ENCODE measurements around the gene MARCHF4.
A peak's percentile ranks its signal among the peaks of the same experiment; 100 is the strongest.

Gene MARCHF4, protein sequence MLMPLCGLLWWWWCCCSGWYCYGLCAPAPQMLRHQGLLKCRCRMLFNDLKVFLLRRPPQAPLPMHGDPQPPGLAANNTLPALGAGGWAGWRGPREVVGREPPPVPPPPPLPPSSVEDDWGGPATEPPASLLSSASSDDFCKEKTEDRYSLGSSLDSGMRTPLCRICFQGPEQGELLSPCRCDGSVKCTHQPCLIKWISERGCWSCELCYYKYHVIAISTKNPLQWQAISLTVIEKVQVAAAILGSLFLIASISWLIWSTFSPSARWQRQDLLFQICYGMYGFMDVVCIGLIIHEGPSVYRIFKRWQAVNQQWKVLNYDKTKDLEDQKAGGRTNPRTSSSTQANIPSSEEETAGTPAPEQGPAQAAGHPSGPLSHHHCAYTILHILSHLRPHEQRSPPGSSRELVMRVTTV

DNA sequence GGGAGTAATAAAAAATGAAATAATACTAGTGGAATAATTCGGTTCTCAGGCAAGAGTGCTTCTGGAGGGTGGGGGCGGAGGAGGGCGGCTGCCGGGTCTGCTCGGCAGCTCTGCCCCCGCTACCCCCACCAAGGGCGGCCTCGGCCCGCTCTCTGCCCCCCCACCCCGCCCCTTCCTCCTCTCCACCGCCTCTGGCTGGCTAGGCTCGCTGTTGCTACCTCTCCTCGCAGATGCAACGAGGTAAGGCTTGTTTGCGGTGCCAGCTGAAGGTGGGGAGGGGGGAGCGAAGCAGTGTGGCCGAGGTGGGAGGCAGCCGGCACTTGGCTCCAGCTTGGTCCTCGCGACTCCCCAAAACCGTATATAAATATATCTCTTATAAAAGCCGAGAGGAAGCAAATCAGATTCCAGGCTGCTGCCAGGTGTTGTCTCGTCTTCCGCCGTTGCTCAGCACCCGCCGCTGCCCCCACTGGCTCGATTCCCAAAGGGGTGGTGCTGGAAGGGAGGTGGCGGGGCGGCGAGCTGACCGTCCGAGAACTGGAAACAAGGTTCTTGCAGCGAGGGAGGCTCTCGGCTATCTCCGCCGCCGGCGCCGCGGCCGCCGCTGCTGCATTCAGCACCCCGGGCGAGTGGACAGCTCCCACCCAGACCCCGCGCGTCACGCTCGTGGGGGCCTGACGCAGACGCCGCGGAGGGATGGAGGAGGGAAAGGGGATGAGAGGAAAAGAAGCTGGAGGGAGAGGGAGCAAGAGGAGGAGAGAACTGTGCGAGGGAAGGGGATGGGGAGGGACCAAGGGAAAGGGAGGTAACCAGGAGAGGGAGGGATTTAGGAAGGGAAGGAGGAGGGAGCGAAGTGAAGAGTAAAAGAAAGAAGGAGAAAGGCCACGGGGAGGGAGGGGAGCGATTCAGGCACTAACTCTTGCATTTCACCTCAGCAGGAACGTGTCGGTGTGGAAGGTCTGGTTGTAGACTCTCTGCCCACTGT lies at the start of gene MARCHF4:
MARCHF4 (minus strand) TSS at position 763 of the 982 bp plus-strand sequence. CDS start 2,223 bp downstream, outside the sequence.
- DNase-seq (ENCODE audit: low read depth), result peak; percentile 48

DNA sequence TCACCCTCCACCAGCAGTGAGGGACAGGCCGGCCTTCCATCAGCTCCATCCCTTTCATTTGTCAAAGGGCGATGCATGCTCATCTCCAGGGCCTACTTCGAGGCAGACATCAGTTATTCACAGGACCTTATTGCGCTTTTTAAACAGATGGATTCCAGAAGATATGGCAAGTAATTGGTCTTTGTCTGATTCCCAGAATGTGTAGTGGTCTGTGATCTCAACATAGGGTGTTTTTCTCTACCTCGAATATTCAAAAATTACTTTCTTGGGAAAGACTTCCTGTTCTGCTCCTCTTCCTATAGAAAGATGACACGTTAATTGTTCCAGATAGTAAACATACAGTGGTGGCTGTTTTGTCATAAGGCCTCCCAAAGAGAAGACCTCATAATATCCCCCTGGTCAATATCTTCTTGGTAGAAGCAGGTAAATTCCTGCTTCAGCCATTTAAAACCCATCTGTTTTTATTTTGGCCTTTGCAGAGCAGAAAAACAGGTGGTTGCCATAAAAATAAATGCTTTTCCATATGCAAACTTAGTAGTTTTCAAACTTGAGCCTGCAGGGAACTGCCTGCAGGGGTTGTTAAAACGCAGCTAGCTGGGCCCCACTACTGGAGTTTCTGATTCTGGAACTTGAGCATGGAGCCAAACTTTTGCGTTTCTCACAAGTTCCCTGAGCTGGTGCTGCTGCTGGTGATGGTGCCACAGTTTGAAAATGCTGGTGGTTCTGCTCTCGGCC lies 48.3 kb upstream of the MARCHF4 start:
- DNase-seq (ENCODE audit: low read depth), result no peak

DNA sequence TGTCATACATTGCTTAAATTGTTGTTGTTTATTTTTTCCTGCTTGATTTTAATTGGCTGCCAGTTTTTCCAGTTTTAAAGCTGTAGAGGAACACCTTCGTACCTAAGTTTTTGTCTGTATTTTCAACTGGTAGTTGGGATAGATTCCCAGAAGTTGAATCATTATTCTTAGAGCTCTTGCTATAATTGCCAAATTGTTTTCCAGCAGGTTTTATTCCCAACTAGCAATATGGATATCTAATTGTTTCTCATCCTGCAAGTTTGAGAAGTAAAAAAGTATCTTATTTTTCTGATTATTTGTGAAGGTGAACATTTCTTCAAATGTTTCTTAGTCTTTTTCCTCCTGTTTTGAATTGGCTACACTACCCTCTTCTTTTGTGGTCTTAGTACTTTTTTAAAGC lies 46.7 kb upstream of the MARCHF4 start:
- DNase-seq (ENCODE audit: low read depth), result no peak

DNA sequence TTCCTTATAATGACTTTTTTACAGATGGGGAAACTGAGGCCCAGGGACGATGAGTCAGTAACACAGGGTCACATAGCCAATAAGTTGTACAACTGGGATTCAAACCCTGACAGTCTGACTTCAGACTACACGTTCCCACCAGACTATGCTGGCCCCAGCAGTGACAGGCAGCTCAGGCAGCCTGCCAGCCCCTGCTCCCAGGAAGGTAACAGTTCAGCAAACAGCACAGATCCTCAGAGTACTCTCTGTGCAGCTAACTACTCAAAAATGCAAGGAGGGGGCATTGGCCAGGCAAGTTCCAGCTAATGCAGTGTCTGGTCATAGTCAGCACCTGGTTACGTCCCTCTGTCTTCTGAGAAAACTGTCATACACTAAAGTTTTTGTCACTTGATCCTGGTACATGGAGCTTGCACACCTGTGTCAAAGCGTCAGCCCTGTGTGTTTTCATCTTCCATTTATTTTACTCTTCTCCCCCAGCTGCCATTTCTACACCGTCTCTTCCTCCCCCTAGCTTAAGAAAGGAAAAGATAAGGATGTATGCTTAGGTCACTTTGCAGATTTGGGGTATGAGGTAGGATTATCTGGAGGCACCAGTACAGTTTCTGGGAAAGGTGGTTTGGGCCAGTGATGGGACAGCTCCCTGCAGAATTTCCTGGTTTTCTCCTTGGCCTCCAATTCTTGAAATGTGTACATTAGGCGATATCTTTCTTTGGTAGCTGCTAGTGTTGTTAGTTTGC lies 44.5 kb upstream of the MARCHF4 start:
- DNase-seq (ENCODE audit: low read depth), result no peak

DNA sequence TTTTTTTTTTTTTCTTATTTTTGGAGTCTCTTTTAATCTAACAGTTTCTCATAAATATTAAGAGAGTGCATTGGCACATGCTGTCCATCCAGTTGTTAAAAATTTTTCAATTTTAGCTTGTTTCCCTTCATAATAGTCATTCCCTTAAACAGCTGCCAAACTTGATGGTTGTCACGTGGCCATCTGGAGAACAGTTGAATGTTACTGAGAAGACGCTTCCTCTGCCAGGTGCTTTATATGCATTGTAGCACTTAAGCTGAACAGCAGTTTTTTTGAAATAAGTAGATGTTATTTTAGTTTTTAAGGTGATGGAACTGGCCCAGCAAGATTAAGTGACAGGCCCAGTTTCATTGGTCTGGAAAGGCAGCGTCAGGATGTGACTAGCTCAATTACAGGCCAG lies 43.3 kb upstream of the MARCHF4 start:
- no peak for DNase-seq (ENCODE audit: low read depth)

DNA sequence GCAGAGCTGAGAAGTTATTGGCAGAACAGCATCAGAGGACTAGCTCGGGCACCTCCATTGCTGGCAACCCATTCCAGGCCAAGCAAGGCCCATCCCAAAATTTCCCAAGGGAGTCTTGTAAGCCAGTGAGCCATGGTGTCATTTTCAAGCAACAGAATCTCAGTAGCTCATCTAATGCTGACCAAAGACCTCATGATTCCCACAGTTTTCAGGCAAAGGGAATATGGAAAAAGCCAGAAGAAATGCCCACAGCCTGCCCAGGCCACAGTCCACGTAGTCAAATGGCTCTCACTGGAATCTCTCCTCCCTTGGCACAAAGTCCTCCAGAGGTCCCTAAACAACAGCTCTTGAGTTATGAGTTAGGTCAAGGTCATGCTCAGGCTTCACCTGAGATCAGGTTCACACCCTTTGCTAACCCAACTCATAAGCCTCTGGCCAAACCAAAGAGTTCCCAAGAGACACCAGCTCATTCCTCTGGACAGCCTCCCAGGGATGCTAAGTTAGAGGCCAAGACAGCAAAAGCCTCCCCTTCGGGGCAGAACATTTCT lies 42.6 kb upstream of the MARCHF4 start:
- DNase-seq (ENCODE audit: low read depth), result no peak

DNA sequence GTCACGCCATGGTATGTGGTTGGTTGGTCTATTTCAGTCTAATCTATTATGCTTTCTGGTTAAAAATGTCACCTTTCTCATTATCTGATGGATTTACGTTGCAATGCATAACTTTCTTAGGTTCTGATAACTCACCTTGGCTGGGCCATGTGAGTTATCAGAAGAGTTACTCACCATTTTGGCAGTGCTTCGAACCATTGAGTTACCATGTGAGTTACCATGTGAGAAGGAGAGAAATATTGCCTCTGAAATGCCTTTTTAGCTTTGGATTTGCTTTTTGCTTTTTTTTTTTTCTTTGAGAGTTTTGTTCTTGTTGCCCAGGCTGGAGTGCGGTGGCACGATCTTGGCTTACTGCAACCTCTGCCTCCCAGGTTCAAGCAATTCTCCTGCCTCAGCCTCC lies 41.6 kb upstream of the MARCHF4 start:
- DNase-seq (ENCODE audit: low read depth), result no peak

DNA sequence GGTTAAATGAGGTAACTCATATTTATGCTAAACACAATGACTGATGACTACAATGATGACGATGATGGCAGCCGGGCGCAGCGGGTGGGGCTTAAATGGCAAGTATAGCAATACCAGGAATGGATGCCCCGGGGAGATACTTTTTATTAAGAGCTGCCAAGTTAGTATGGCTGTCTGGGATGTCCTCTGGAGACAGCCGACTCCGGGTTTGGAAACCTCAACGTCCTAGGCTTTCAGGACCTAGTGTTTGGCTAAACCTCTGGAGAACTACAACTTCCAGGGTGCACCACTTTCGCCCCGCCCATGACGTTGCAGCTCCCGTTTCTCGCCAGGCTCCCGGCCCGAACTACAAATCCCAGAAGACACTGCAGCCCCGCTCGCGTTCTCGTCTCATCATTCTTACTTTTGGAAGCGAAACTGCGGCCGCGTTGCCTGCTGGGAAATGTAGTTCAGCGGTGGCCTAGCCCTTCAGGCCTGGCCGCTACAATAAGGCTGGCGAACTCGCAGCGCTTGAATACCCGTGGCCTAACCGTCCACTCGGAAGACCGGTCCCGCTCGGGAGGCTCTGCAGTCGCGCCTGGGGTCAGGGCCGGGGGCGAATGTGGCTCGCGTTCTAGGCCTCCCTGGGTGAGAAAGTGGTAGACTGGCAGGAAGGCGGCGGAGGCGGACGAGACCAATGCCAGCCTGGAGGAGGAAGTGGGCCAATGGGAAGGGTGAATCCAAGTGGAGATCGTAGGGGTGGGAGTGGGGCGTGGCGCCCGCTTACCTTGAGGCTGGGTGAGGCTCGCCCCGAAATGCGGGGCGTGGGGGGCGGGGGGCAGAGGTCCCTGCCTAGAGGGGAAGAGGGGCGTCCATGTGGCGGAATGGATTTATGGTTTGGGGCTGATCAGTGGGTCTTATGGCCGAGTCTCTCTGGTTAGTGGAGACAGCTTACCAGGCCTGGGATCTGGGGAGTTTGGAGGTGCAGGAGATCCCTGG lies 40.0 kb upstream of the MARCHF4 start, which contains the start of gene SMARCAL1:
SMARCAL1 (plus strand) TSS at position 463 of the 978 bp plus-strand sequence. CDS start 2,221 bp downstream, outside the sequence.
- DNase-seq (ENCODE audit: low read depth), result peak; percentile 99

DNA sequence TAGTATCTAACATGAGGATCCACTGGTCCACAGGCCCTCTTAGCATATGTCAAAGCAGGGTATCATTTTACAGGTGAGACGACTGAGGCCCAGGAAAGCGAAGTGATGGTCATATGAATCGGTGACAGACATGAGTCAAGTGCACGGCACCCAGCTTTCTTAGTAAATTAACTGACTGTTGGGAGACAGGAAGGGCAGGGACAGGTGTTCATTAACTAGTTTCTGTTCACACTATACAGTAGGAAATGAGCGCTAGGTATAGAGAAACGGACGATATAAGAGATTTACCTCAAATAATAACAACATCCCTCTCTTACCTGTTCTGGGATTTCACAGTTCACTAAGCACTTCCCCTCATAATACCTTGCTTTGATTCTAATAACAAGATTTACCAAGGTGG lies 38.3 kb upstream of the MARCHF4 start:
- no peak for DNase-seq (ENCODE audit: low read depth)

DNA sequence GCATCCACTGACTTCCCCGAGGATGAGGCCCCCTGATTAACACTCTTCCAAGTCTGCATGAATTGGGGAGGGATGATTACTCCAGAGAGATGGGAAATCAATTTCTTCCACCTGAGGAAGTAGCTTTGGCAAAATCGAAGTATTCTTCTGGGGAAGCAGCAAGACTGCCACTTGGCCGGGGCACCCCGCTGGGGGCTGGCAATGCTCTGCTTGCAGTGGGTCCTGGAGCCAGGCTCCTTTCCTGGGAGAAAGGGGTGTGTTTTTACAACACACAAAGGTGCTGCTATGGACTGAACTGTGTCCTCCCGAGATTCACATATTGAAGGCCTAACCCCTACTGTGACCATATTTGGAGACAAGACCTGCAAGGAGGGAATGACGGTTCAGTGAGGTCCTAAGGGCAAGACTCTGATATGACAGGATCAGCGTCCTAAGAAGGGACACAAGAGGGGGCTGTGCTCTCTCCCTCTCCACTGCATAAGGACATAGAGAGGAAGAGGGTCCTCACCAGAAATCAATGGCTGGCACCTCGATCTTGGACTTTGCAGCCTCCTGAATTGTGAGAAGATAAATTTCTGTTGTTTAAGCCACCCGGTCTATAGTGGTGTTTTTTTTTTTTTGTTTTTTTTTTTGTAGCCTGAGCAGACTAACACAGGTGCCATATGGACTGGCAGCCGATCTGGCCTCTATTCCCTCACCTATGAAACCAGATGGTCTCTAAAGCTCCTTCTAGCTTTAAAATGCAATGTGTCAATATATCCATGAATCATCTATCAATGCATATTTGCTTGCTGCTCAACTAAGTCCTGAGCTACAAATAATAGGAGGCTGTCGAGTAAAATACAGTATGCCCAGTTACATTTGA lies 36.4 kb upstream of the MARCHF4 start:
- DNase-seq (ENCODE audit: low read depth), result no peak

DNA sequence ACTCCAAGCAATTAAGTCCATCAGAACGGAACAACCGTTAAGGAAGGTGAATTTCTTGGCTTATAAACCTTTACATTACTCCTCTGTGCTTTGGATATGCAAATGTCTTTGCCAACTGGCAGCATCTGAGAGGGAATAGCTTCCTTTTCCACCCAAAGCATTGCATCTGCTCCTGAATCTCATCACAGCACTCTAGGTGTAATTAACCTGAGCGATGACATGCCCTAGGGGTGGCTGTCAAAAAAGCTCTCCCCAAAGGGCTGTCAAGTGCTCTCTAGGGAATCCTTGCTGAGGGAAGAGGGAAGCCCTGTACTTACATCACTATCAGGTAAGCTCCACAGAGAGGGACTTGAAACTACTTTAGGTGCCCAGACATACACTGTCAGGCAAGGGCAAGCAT lies 34.5 kb upstream of the MARCHF4 start:
- no peak for DNase-seq (ENCODE audit: low read depth)

DNA sequence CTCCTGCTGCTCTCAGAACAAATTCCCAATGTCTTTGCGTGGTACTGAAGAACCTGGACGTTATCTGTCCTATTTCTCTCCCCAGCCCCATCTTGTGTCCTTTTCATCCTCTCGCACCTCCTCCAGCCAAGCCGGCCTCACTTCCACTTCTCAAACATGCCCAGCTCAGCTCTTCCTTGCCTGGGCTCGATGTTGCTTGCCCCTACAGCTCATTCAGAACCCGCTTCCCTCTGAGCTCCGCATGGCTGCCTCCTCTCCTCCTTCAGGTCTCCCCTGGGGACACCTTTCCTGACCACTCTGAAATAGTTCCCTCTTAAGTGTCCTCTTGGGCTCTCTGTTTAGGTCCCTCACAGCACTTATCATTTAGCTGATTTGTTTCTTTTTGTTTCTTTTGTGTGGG lies 33.3 kb upstream of the MARCHF4 start:
- no peak for DNase-seq (ENCODE audit: low read depth)

DNA sequence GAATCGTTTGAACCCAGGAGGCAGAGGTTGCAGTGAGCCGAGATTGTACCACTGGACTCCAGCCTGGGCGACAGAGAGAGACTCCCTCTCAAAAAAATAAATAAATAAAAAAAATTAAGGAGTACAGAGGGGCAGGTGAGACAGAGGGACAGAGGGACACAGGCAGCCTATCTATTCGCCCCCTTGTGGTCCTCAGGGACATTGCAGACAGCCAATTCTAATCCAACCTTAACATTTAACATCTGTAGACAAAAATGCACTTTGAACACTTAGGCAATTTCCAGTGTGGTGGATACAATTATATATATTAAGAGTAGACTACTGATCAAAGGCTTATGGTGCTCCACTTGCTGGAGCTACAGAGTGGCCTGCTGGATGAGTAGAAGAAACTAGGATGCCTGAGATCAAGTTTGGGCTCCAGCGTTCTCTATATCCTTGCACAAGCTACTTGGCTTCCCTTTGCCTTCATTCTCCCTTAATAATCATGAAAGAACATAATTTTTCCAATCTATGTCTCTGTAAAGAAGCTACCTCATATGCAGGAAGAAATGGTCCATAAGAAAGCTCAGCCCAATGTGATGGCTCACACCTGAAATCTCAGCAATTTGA lies 31.8 kb upstream of the MARCHF4 start:
- DNase-seq (ENCODE audit: low read depth), result peak; percentile 33

DNA sequence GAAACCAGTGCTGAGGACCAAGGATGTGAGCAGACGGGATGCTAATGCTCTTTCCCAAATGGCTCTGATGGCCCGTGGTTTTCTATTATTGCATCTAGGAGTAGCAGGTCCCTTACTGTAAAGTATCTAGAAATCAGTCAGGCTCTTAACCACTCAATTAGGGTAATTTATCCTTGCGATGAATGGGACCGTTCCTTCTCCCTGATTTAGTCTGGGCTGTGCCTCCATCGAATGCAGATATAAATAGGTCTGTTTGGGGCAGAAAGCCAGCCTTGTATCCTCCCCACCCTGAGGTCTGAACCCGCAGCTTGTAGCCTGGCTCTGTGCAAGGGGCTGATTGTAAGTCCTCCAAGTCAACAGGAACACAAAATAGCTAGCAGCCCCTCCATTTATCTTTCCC lies 30.5 kb upstream of the MARCHF4 start:
- no peak for DNase-seq (ENCODE audit: low read depth)

DNA sequence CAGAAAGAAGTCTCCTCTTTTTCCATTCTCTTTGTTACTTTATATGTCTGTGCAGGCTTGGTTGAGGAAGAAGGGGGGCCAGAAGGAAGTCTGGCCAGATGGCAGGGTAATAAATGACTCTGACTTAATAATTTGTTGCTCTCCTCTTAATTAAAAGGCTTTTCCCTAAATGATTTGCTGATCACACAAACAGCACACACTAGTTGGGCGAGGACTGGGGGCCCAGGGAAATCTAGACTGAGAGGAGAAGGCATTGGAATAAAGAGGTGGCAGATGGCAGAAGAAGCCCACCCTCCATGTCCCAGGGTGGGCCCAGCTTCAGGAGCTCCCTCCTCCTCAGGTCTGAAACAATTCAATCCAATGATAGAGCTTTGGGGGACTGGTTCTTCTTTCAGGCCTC lies 27.3 kb upstream of the MARCHF4 start:
- no peak for DNase-seq (ENCODE audit: low read depth)

DNA sequence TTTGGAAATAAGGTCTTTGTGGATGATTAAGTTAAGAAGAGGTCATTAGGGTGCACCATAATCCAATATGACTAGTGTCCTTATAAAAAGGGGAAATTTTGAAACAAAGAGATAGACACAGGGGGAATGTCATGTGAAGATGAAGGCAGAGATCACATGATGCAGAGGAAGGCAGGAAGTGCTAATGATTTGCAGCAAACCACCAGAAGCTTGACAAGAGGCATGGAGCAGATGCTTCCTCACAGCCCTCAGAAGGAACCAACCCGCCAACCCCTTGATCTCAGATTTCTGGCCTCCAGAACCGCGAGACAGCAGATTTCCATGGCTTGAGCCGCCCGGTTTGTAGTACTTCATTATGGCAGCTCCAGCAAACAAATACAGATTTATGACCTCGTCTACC lies 22.6 kb upstream of the MARCHF4 start:
- no peak for DNase-seq (ENCODE audit: low read depth)

DNA sequence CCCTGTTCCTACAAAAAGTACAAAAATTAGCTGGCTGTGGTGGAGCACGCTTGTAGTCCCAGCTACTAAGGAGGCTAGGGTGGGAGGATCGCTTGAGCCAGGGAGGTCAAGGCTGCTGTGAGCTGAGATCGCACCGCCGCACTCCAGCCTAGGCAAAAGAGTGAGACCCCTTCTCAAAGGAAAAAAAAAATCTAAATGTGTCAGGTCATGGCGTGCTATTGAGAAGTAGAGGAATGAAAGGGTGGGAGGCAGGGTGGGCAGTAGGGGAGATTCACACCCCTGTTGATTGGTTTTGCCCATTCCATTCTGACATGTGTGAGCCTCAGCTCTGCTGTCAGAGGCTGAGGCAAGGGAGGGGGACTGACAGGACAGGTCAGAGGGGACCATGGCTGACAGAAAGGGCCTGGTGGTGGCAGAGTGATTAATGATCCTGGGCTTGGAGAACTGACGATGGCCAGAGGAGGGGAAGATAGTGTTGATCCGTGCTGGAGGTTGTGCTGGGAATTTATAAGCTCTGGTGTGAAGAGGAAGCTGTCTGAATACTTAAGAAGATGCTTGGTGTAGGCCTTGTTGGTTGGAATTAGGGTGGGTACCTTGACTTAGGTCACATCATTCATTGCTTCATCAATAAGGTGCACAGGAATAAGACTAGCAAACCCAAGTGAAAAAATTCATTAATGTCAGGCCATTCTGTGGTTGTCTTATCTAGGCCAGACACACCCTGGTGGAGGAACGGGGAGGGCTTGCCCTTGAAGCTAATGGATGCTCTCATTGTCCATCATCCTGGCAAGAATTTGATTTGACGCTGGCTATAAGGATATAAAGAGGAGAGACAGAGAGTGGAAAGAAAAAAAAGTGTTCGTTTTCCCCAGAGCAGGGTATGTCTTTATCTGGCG lies 20.9 kb upstream of the MARCHF4 start:
- no peak for DNase-seq (ENCODE audit: low read depth)
